K562 (cell line): ENCODE results near the gene WAS. TPM values are rescaled to one million over a fixed set of nuclear protein-coding genes. Genes with fewer than 3 reads are reported as not detected.
A peak's percentile ranks its signal among the peaks of the same experiment; 100 is the strongest.

Experiments used
- ATF7 ChIP-seq: fragments of 450-650 bp; IDR thresholded peaks from 2 replicates; pipeline ENCODE4 v1.7.1; 2014; ENCODE audit warnings: mild to moderate bottlenecking, moderate library complexity
- BMI1 ChIP-seq: fragments of 150-350 bp; IDR thresholded peaks from 2 replicates; pipeline ENCODE4 v1.6.1; 2014; ENCODE audit warnings: low read length
- CBX2 ChIP-seq: fragments of 200-600 bp; sonication (generic); IDR thresholded peaks from one replicate; pipeline ENCODE4 v1.6.1; 2012; ENCODE audit warnings: mild to moderate bottlenecking, low read length, inconsistent platforms; ENCODE audit not compliant: insufficient read depth, poor library complexity, severe bottlenecking
- CEBPG ChIP-seq, 3 experiments: fragments of 200-800 bp in 1 of 3; sonication (Bioruptor generic) in 1 of 3; sonication (generic) in 1 of 3; formaldehyde crosslinking in 1 of 3; IDR thresholded peaks in 2 of 3; conservative IDR thresholded peaks in 1 of 3; 2 replicates each; pipeline versions ENCODE4 v1.6.1 to v1.8.0; 2016 to 2022; ENCODE audit warnings: missing compliant biosample characterization in 2 of 3, missing genetic modification characterization in 2 of 3, mild to moderate bottlenecking in 1 of 3, missing genetic modification reagents in 1 of 3
- CHCHD3 ChIP-seq: fragments of 250-450 bp; sonication (Bioruptor Pico); IDR thresholded peaks from 2 replicates; pipeline ENCODE4 v2.1.2; 2022; ENCODE audit warnings: mild to moderate bottlenecking
- CSDE1 ChIP-seq, 2 experiments: fragments of 450-650 bp; IDR thresholded peaks; 2 replicates each; pipeline ENCODE4 v1.6.1; 2016; ENCODE audit warnings: mild to moderate bottlenecking in 1 of 2
- GATAD2B ChIP-seq: fragments of 450-650 bp; IDR thresholded peaks from 2 replicates; pipeline ENCODE4 v1.6.1; 2017; ENCODE audit warnings: mild to moderate bottlenecking, borderline replicate concordance
- HLTF ChIP-seq: fragments of 450-650 bp; IDR thresholded peaks from 2 replicates; pipeline ENCODE4 v1.6.1; 2016
- KLF1 ChIP-seq: fragments of 450-650 bp; IDR thresholded peaks from 2 replicates; pipeline ENCODE4 v1.6.1; 2016; ENCODE audit warnings: missing genetic modification characterization, missing compliant biosample characterization
- MYC ChIP-seq, 2 experiments: fragments of 250-450 bp in 1 of 2; sonication (Bioruptor Pico) in 1 of 2; IDR thresholded peaks; 2 replicates each; pipeline versions ENCODE4 v1.5.1 to v1.6.1; 2012 to 2021; ENCODE audit warnings: low read depth in 2 of 2, borderline replicate concordance in 1 of 2, improper control_type of control experiment in 1 of 2, low read length in 1 of 2, mild to moderate bottlenecking in 1 of 2, moderate library complexity in 1 of 2
- NFE2L1 ChIP-seq: fragments of 450-650 bp; IDR thresholded peaks from 2 replicates; pipeline ENCODE4 v1.6.1; 2016; ENCODE audit warnings: missing genetic modification characterization, low read depth, mild to moderate bottlenecking, missing compliant biosample characterization, moderate library complexity, borderline replicate concordance
- NFYB ChIP-seq: IDR thresholded peaks from 2 replicates; pipeline ENCODE4 v1.6.1; 2011; ENCODE audit warnings: mild to moderate bottlenecking, moderate library complexity; ENCODE audit not compliant: insufficient read length; ENCODE audit errors: extremely low read depth
- SMARCA5 ChIP-seq: fragments of 450-650 bp; IDR thresholded peaks from 2 replicates; pipeline ENCODE4 v1.6.1; 2016
- SRSF7 ChIP-seq: fragments of 200-400 bp; formaldehyde crosslinking; optimal IDR thresholded peaks from 2 replicates; pipeline ENCODE3; 2017; ENCODE audit warnings: mild to moderate bottlenecking, low read depth, low read length
- ZBTB1 ChIP-seq: sonication (generic); formaldehyde crosslinking; IDR thresholded peaks from 2 replicates; pipeline ENCODE4 v1.8.1; 2023; ENCODE audit warnings: missing genetic modification reagents, low read depth, mild to moderate bottlenecking, borderline replicate concordance
- ZFP1 ChIP-seq: fragments of 450-650 bp; formaldehyde crosslinking; IDR thresholded peaks from 2 replicates; pipeline ENCODE4 v1.4.0; 2020; ENCODE audit warnings: mild to moderate bottlenecking, mixed read lengths
- ZFPM2 ChIP-seq: fragments of 250-450 bp; sonication (Bioruptor Pico); IDR thresholded peaks from 2 replicates; pipeline ENCODE4 v1.5.1; 2022; ENCODE audit warnings: mild to moderate bottlenecking
- ZNF232 ChIP-seq: sonication (generic); formaldehyde crosslinking; IDR thresholded peaks from 2 replicates; pipeline ENCODE4 v1.8.0; 2022; ENCODE audit warnings: mild to moderate bottlenecking, missing genetic modification reagents
- ZNF239 ChIP-seq: fragments of 250-450 bp; sonication (Bioruptor Pico); IDR thresholded peaks from 2 replicates; pipeline ENCODE4 v1.4.0; 2020; ENCODE audit warnings: mild to moderate bottlenecking
- ZNF24 ChIP-seq: fragments of 450-650 bp; IDR thresholded peaks from 2 replicates; pipeline ENCODE4 v1.6.1; 2016
- ZNF586 ChIP-seq: fragments of 450-650 bp; formaldehyde crosslinking; conservative IDR thresholded peaks from 2 replicates; pipeline ENCODE4 v1.4.0; 2020; ENCODE audit warnings: mild to moderate bottlenecking, moderate library complexity
- ZNF830 ChIP-seq: fragments of 250-450 bp; sonication (Bioruptor Pico); IDR thresholded peaks from 2 replicates; pipeline ENCODE4 v1.5.0; 2021; ENCODE audit warnings: mild to moderate bottlenecking
- ZSCAN29 ChIP-seq: fragments of 450-650 bp; IDR thresholded peaks from 2 replicates; pipeline ENCODE4 v1.6.1; 2017
- polyA plus RNA-seq, 8 experiments: library from polyadenylated mRNA; depleted of rRNA in 4 of 8; stranded (reverse) in 5 of 8; unstranded in 3 of 8; fragments of >200 nt; fragmentation: Nextera tagmentation in 2 of 8; fragmentation: Illumina TruSeq in 1 of 8; extraction: Ambion mirVana in 2 of 8; extraction: Trizol in 1 of 8; gene quantifications; 2 replicates each; pipeline versions ENCODE4 v1.2.1 to v1.2.3, GENCODE V29; 2011 to 2014; ENCODE audit warnings: inconsistent platforms in 1 of 8, missing spikeins in 1 of 8
- total RNA-seq, 7 experiments: library from RNA; depleted of rRNA in 6 of 7; stranded (reverse); fragments of >200 nt in 6 of 7; fragmentation: Illumina TruSeq in 2 of 7; extraction: Trizol in 2 of 7; gene quantifications; 2 replicates each; pipeline versions ENCODE4 v1.2.1 to v1.2.3, GENCODE V29; 2011 to 2021; ENCODE audit warnings: low replicate concordance in 1 of 7
- TF ChIP-seq, protein P1 (sequence below): fragments of 250-450 bp; sonication (Bioruptor Pico); IDR thresholded peaks from 2 replicates; pipeline ENCODE4 v1.5.0; 2022; ENCODE audit warnings: mild to moderate bottlenecking
- TF ChIP-seq, protein P2 (sequence below): fragments of 450-650 bp; IDR thresholded peaks from 2 replicates; pipeline ENCODE4 v1.6.1; 2018; ENCODE audit not compliant: partially characterized antibody

Gene WAS
- total and polyA plus RNA-seq, 9 of the 15 experiments (the other 6 are each of a cell fraction or from before 2014, with no cell fraction given): 0.11 to 16.1 (median 3.8) TPM

DNA sequence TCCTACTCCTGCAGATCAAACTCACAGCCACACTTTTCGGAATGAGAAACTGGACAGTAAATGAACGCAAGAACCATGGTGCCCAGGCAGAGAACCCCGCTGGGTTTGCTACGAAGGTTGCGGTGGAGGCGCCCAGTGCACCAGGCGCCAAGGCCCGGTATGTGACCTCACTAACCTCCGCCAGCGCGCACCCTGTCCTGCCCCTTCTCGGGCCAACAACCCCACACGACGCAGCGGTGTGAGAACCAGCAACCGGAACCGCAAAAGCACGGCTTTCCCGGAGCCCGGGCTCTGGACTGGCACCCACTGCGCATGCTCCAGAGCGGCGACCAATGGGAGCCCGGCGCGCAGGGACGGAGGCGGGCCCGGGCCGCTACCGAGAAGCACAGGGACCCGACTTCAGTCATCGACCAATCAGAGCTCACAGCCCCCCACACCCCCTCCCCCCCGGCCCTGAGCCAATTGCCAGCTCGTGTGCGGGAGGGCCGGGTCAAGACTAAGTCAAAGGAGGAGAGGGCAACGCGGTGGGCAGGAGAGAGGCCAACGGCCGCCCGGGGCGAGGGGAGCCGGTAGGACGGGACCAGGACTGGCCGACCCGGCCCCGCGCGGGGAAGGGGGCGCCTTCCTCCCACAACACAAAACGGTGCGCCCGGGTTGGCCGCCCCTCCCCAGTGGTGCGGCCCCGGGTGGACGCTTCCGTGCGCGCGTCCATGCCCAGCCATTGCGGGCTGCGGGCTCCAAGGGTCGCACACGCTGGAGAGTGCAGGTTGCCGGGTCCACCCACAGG lies 7.3 kb upstream of the WAS start (continued):
- TF ChIP-seq, protein P1, sequence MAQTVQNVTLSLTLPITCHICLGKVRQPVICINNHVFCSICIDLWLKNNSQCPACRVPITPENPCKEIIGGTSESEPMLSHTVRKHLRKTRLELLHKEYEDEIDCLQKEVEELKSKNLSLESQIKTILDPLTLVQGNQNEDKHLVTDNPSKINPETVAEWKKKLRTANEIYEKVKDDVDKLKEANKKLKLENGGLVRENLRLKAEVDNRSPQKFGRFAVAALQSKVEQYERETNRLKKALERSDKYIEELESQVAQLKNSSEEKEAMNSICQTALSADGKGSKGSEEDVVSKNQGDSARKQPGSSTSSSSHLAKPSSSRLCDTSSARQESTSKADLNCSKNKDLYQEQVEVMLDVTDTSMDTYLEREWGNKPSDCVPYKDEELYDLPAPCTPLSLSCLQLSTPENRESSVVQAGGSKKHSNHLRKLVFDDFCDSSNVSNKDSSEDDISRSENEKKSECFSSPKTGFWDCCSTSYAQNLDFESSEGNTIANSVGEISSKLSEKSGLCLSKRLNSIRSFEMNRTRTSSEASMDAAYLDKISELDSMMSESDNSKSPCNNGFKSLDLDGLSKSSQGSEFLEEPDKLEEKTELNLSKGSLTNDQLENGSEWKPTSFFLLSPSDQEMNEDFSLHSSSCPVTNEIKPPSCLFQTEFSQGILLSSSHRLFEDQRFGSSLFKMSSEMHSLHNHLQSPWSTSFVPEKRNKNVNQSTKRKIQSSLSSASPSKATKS (CRISPR knock-in tag): no peak
- no peak for TF ChIP-seq GATAD2B
- TF ChIP-seq BMI1: no peak
- peak; percentile 96 for TF ChIP-seq ATF7
- no peak for TF ChIP-seq ZFPM2 (CRISPR knock-in tag)
- TF ChIP-seq CHCHD3 (CRISPR knock-in tag): no peak
- TF ChIP-seq, protein P2, sequence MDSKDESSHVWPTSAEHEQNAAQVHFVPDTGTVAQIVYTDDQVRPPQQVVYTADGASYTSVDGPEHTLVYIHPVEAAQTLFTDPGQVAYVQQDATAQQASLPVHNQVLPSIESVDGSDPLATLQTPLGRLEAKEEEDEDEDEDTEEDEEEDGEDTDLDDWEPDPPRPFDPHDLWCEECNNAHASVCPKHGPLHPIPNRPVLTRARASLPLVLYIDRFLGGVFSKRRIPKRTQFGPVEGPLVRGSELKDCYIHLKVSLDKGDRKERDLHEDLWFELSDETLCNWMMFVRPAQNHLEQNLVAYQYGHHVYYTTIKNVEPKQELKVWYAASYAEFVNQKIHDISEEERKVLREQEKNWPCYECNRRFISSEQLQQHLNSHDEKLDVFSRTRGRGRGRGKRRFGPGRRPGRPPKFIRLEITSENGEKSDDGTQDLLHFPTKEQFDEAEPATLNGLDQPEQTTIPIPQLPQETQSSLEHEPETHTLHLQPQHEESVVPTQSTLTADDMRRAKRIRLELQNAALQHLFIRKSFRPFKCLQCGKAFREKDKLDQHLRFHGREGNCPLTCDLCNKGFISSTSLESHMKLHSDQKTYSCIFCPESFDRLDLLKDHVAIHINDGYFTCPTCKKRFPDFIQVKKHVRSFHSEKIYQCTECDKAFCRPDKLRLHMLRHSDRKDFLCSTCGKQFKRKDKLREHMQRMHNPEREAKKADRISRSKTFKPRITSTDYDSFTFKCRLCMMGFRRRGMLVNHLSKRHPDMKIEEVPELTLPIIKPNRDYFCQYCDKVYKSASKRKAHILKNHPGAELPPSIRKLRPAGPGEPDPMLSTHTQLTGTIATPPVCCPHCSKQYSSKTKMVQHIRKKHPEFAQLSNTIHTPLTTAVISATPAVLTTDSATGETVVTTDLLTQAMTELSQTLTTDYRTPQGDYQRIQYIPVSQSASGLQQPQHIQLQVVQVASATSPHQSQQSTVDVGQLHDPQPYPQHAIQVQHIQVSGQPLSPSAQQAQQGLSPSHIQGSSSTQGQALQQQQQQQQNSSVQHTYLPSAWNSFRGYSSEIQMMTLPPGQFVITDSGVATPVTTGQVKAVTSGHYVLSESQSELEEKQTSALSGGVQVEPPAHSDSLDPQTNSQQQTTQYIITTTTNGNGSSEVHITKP: peak; percentile 99
- no peak for TF ChIP-seq ZNF586 (CRISPR knock-in tag)
- no peak; the same call in 1 of the 2 replicates for TF ChIP-seq ZNF232 (CRISPR knock-in tag)
- no peak for TF ChIP-seq CEBPG (CRISPR knock-in tag; IDR thresholded peaks at IDR 0.05)
- no peak for TF ChIP-seq CEBPG (tag; conservative IDR thresholded peaks at IDR 0.05 in 1 of 2, IDR thresholded peaks at IDR 0.05 in 1 of 2)
- TF ChIP-seq ZNF239 (CRISPR knock-in tag): no peak
- TF ChIP-seq MYC (IDR thresholded peaks at IDR 0.05; ENCODE audit: low read depth, low read length): no peak
- no peak for TF ChIP-seq MYC (CRISPR knock-in tag; IDR thresholded peaks at IDR 0.05; ENCODE audit: borderline replicate concordance, low read depth)
- no peak for TF ChIP-seq SMARCA5
- no peak for TF ChIP-seq NFE2L1
- no peak for TF ChIP-seq HLTF
- TF ChIP-seq CSDE1 (IDR thresholded peaks at IDR 0.05): no peak
- no peak for TF ChIP-seq ZBTB1 (CRISPR knock-in tag)
- TF ChIP-seq KLF1 (tag): no peak
- TF ChIP-seq ZNF830: no peak
- no peak for TF ChIP-seq CBX2
- no peak for TF ChIP-seq SRSF7
- TF ChIP-seq ZNF24: no peak
- TF ChIP-seq ZSCAN29: no peak
- TF ChIP-seq ZFP1: no peak
- peak; percentile 92 for TF ChIP-seq NFYB
